Measurements from ENCODE around the gene PAPOLG. TPM values are rescaled to one million over a fixed set of nuclear protein-coding genes. Genes with fewer than 3 reads are reported as not detected.

Gene PAPOLG
- total and polyA plus RNA-seq, 9 donors = 9.8 to 14.8 (median 11.7) TPM

- H3K4me3 ChIP-seq (ENCODE audit: low read length) = no peak overlapping the region
- H3K27me3 ChIP-seq (ENCODE audit: control insufficient read depth, insufficient read depth, low read length) = no peaks in the 10 kb centered on the region
- DNase-seq = peak; percentile 32
- no peaks in the 10 kb centered on the region for H3K36me3 ChIP-seq (ENCODE audit: control insufficient read depth, insufficient read depth, low read length)
- H3K27ac ChIP-seq (ENCODE audit: low read length) = no peak overlapping the region
- no peaks in the 10 kb centered on the region for H3K9me3 ChIP-seq (replicated peaks; ENCODE audit: control insufficient read depth, low read depth, low read length)
- H3K4me1 ChIP-seq (ENCODE audit: control insufficient read depth, insufficient read depth, low read length) = no peaks in the 10 kb centered on the region
- WGBS (ENCODE audit: insufficient coverage) = 20% methylated on average over 1 of the region's 2 CpGs
Measured at GRCh38 chr2:60834270-60834717, 78.2 kb downstream of the PAPOLG start.

DNA sequence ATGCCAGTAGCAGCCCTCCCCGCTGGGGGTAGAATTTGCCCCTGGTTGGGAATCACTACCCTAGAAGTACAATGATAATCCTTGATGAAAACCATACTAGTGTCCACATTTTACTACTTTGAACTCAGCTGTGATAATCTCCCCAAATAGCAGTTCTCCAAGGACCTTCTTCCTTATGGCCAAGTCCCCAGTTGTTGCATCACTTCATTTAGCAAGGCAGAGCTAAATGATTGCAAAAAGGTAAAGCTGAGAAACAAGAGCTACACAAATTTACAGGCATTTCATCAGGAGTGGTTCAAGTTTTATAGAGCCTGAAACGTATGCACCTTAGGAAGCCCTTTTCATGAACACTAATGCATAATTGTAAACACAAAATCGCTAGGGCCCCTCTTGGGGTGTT lies 80.4 kb downstream of the PAPOLG start:
- no peaks in the 10 kb centered on the region for H3K4me1 ChIP-seq (ENCODE audit: control insufficient read depth, insufficient read depth, low read length)
- no peak for DNase-seq
- WGBS (ENCODE audit: insufficient coverage) = no CpG with 5 or more reads among the region's 3 CpGs
- H3K27me3 ChIP-seq (ENCODE audit: control insufficient read depth, insufficient read depth, low read length) = no peaks in the 10 kb centered on the region
- no peak overlapping the region for H3K27ac ChIP-seq (ENCODE audit: low read length)
- no peak overlapping the region for H3K4me3 ChIP-seq (ENCODE audit: low read length)
- H3K9me3 ChIP-seq (replicated peaks; ENCODE audit: control insufficient read depth, low read depth, low read length) = no peaks in the 10 kb centered on the region
- H3K36me3 ChIP-seq (ENCODE audit: control insufficient read depth, insufficient read depth, low read length) = no peaks in the 10 kb centered on the region

- no peaks in the 10 kb centered on the region for H3K9me3 ChIP-seq (replicated peaks; ENCODE audit: control insufficient read depth, low read depth, low read length)
- no CpG with 5 or more reads among the region's 1 CpG for WGBS (ENCODE audit: insufficient coverage)
- H3K4me3 ChIP-seq (ENCODE audit: low read length) = no peak overlapping the region
- H3K36me3 ChIP-seq (ENCODE audit: control insufficient read depth, insufficient read depth, low read length) = no peaks in the 10 kb centered on the region
- no peak for DNase-seq
- no peaks in the 10 kb centered on the region for H3K27me3 ChIP-seq (ENCODE audit: control insufficient read depth, insufficient read depth, low read length)
- H3K27ac ChIP-seq (ENCODE audit: low read length) = no peak overlapping the region
- no peaks in the 10 kb centered on the region for H3K4me1 ChIP-seq (ENCODE audit: control insufficient read depth, insufficient read depth, low read length)
Measured at GRCh38 chr2:60837123-60837522, 81.1 kb downstream of the PAPOLG start.

GRCh38 chr2:60838481-60838880 lies 82.4 kb downstream of the PAPOLG start:
- Histone ChIP-seq H3K36me3 (ENCODE audit: control insufficient read depth, insufficient read depth, low read length) (no peaks in the 10 kb centered on the region), H3K9me3 (replicated peaks; ENCODE audit: control insufficient read depth, low read depth, low read length) (no peaks in the 10 kb centered on the region), H3K4me1 (ENCODE audit: control insufficient read depth, insufficient read depth, low read length) (no peaks in the 10 kb centered on the region), H3K27me3 (ENCODE audit: control insufficient read depth, insufficient read depth, low read length) (no peaks in the 10 kb centered on the region), H3K4me3 (ENCODE audit: low read length) (no peak overlapping the region), H3K27ac (ENCODE audit: low read length) (no peak overlapping the region)
- DNase-seq = no peak
- WGBS (ENCODE audit: insufficient coverage) = no CpG with 5 or more reads among the region's 3 CpGs

DNA sequence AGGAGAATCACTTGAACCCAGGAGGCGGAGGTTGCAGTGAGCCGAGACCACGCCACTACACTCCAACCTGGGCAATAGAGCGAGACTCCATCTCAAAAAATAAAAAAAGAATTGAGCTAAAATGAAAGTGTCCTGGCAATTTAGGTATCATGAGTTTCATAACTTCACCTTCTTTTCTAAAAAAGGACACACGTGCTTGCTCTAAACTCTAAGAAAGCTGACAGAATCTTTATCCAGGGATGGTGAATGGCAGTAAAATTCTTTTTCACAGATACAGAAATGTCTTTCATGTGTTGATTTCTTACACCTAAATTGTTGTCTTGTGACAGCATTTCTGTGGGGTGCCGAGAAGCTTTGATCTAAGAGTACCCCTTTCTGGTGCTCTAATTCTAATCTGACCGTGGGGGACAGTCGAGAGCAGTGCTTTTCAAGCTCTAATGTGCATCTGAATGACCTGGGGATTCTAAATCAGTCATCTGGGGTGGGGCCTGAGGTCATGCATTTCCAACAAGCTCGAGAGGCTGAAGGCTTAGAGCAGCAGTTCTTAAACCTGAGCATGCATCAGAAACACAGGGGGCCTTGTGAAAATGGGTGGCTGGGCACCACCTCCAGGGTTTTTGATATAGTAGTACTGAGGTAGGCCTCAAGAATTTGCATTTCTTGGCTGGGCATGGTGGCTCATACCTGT lies 83.2 kb downstream of the PAPOLG start:
- Histone ChIP-seq H3K36me3 (ENCODE audit: control insufficient read depth, insufficient read depth, low read length) (no peaks in the 10 kb centered on the region), H3K4me3 (ENCODE audit: low read length) (no peak overlapping the region), H3K9me3 (replicated peaks; ENCODE audit: control insufficient read depth, low read depth, low read length) (no peaks in the 10 kb centered on the region), H3K4me1 (ENCODE audit: control insufficient read depth, insufficient read depth, low read length) (no peaks in the 10 kb centered on the region), H3K27me3 (ENCODE audit: control insufficient read depth, insufficient read depth, low read length) (no peaks in the 10 kb centered on the region), H3K27ac (ENCODE audit: low read length) (no peak overlapping the region)
- DNase-seq = no peak
- WGBS (ENCODE audit: insufficient coverage) = 46% methylated on average over 4 of the region's 9 CpGs

GRCh38 chr2:60840880-60841279 lies 84.8 kb downstream of the PAPOLG start:
- Histone ChIP-seq H3K27me3 (ENCODE audit: control insufficient read depth, insufficient read depth, low read length) (no peaks in the 10 kb centered on the region), H3K4me3 (ENCODE audit: low read length) (no peak overlapping the region), H3K4me1 (ENCODE audit: control insufficient read depth, insufficient read depth, low read length) (no peaks in the 10 kb centered on the region), H3K9me3 (replicated peaks; ENCODE audit: control insufficient read depth, low read depth, low read length) (no peaks in the 10 kb centered on the region), H3K27ac (ENCODE audit: low read length) (no peak overlapping the region), H3K36me3 (ENCODE audit: control insufficient read depth, insufficient read depth, low read length) (no peaks in the 10 kb centered on the region)
- WGBS (ENCODE audit: insufficient coverage) = 70% methylated on average over 3 of the region's 7 CpGs
- no peak for DNase-seq

DNA sequence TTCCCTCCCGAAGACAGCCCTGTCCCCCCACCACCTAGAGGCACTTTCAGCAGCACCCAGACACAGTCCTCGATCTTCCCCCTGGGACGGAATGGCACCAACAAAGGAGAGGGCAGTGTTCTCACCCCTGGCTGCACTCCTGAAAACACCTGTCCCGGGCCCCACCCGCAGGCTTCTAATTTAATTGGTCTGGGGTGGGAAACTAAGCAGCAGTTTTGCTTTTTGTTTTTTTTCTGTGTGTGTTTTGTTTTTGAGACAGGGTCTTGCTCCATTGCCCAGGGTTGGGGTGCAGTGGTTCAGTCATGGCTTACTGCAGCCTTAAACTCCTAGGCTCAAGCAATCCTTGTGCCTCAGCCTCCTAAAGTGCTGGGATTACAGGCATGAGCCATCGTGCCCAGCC lies 86.9 kb downstream of the PAPOLG start:
- no peaks in the 10 kb centered on the region for H3K9me3 ChIP-seq (replicated peaks; ENCODE audit: control insufficient read depth, low read depth, low read length)
- H3K27me3 ChIP-seq (ENCODE audit: control insufficient read depth, insufficient read depth, low read length) = no peaks in the 10 kb centered on the region
- WGBS (ENCODE audit: insufficient coverage) = 100% methylated on average over 1 of the region's 6 CpGs
- H3K4me3 ChIP-seq (ENCODE audit: low read length) = no peak overlapping the region
- DNase-seq = no peak
- no peaks in the 10 kb centered on the region for H3K36me3 ChIP-seq (ENCODE audit: control insufficient read depth, insufficient read depth, low read length)
- no peaks in the 10 kb centered on the region for H3K4me1 ChIP-seq (ENCODE audit: control insufficient read depth, insufficient read depth, low read length)
- no peak overlapping the region for H3K27ac ChIP-seq (ENCODE audit: low read length)

GRCh38 chr2:60844105-60844504 lies 88.0 kb downstream of the PAPOLG start:
- H3K27me3 ChIP-seq (ENCODE audit: control insufficient read depth, insufficient read depth, low read length) = no peaks in the 10 kb centered on the region
- H3K27ac ChIP-seq (ENCODE audit: low read length) = no peak overlapping the region
- no CpG with 5 or more reads among the region's 2 CpGs for WGBS (ENCODE audit: insufficient coverage)
- H3K4me3 ChIP-seq (ENCODE audit: low read length) = no peak overlapping the region
- no peaks in the 10 kb centered on the region for H3K4me1 ChIP-seq (ENCODE audit: control insufficient read depth, insufficient read depth, low read length)
- no peaks in the 10 kb centered on the region for H3K9me3 ChIP-seq (replicated peaks; ENCODE audit: control insufficient read depth, low read depth, low read length)
- no peaks in the 10 kb centered on the region for H3K36me3 ChIP-seq (ENCODE audit: control insufficient read depth, insufficient read depth, low read length)
- DNase-seq = no peak

DNA sequence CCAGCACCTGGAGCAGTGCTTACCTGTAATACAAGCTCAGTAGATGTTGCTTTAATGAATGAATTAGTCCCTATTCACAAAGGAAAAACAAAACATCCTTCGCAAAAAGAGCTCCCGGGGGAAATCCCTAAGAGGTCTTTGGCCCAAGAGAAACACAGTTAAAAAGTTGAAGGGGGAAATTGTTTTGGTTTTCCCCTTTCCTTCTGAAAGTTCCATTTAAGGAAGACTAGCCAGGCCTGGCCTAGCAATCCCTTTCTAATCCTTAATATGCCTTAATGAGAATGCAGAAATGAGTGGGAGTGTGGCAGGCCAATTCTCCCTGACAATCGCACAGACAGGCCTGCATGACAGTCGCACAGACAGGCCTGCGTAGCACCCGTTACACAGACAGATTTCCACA lies 91.8 kb downstream of the PAPOLG start:
- Histone ChIP-seq H3K9me3 (replicated peaks; ENCODE audit: control insufficient read depth, low read depth, low read length) (no peaks in the 10 kb centered on the region), H3K27me3 (ENCODE audit: control insufficient read depth, insufficient read depth, low read length) (no peaks in the 10 kb centered on the region), H3K4me3 (ENCODE audit: low read length) (no peak overlapping the region), H3K36me3 (ENCODE audit: control insufficient read depth, insufficient read depth, low read length) (no peaks in the 10 kb centered on the region), H3K27ac (ENCODE audit: low read length) (no peak overlapping the region), H3K4me1 (ENCODE audit: control insufficient read depth, insufficient read depth, low read length) (no peaks in the 10 kb centered on the region)
- no peak for DNase-seq
- WGBS (ENCODE audit: insufficient coverage) = 83% methylated on average over 4 of the region's 6 CpGs

All from muscle of leg (tissue), 11 donors.